ENCODE results near the gene SPRY2. TPM values are rescaled to one million over a fixed set of nuclear protein-coding genes. Genes with fewer than 3 reads are reported as not detected.

SPRY2 gene
- total and polyA plus RNA-seq, 3 donors from 2014 or later = 8.4 to 12.9 (median 10.7) TPM

DNA sequence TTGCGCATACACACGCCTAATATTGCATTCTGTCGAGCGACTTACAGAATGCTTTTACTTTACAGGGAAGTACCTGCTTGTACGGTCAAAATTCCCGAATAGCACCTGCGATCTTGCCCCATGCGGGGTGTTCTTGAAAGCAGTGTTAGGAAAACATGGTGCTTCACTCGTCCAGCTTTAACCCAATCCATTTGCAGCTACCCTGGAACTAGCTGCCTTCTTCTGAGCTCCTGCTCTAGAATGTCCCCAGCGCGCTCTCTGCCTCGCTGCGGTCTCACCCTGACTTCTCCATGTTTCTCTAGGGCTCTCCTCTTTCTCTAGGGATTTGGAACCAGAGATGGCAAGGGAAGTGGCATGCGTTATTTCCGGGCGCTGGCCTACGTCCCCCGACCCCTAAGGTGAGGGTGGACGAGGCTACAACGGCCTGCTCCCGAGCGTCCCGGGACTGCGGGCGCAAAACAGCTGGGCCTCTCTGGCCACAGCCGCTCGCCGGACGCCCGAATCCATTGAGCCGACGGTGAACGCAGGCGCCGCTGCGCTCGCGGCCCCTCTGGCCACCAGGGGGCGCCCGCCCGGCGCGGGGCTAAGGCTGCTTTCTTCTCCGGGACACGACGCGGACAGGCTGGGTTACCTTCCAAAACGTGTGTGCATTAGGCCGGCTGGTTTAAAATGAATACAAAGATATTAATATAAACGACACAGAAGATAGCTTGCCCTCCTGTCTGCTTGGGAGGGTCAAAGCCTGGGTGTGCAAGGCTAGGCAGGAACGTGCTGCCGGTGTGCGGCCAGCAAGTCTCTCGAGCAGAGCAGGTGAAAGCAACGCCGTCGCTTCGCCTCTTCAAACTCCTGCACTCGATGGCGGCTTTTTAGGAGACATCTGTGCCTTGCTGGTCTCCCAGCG, 1.8 kb upstream of the SPRY2 start:
- DNase-seq = peak; percentile 87
- Histone ChIP-seq H3K36me3 (ENCODE audit: low read depth, missing control alignments) (no peaks in the 10 kb centered on the region), H3K27me3 (no peaks in the 10 kb centered on the region), H3K27ac (peak overlapping the region; percentile 36 to 94), H3K4me1 (peaks cover 10% of the 10 kb centered on the region), H3K4me3 (peak overlapping the region; percentile 65 to 74), H3K9me3 (no peaks in the 10 kb centered on the region)
- WGBS, 2 donors = 1% methylated on average over 34 to 61 of the region's 61 CpGs
- TF ChIP-seq, protein P1, sequence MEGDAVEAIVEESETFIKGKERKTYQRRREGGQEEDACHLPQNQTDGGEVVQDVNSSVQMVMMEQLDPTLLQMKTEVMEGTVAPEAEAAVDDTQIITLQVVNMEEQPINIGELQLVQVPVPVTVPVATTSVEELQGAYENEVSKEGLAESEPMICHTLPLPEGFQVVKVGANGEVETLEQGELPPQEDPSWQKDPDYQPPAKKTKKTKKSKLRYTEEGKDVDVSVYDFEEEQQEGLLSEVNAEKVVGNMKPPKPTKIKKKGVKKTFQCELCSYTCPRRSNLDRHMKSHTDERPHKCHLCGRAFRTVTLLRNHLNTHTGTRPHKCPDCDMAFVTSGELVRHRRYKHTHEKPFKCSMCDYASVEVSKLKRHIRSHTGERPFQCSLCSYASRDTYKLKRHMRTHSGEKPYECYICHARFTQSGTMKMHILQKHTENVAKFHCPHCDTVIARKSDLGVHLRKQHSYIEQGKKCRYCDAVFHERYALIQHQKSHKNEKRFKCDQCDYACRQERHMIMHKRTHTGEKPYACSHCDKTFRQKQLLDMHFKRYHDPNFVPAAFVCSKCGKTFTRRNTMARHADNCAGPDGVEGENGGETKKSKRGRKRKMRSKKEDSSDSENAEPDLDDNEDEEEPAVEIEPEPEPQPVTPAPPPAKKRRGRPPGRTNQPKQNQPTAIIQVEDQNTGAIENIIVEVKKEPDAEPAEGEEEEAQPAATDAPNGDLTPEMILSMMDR (IDR thresholded peaks at IDR 0.05) = peak; percentile 93 to 99 (median 95)
- TF ChIP-seq POLR2A (IDR thresholded peaks at IDR 0.05) = no peak
- intact Hi-C loops (cut with DNase I; ENCODE audit: low total_unique reads) = no loop called here

DNA sequence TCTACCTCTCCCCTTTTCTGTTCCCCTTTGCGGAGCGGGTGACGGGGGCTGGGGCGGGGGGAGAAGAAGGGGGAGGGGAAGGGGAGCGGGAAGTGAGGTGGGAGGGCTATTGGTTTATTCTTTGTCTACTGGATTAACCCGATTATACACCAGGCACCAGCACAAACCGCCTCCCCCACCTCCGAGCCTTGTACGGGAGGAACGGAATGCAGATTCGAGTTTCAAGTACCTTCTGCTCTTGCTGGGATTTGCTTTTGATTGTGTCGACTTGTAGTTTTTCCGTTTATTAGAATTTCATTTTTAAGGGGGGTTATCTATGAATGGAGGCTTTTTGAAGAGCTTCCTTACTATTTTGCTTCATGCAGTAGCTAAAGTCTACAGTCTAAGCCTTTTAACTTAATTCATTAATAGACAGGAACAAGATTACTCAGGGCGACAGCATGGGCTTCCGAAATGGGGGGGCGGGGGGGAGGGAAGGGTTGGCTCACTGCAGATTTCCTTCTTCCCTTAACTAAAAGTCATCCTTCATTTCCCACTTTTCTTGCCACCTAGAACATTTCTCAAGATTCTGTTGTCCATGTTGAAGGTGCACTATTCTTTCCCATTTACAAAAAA, 937 bp upstream of the SPRY2 start:
- Histone ChIP-seq H3K36me3 (ENCODE audit: low read depth, missing control alignments) (no peaks in the 10 kb centered on the region), H3K27me3 (no peaks in the 10 kb centered on the region), H3K27ac (peak overlapping the region; percentile 71 to 94), H3K9me3 (no peaks in the 10 kb centered on the region), H3K4me1 (peaks cover 12% of the 10 kb centered on the region), H3K4me3 (peak overlapping the region; percentile 65 to 74)
- 0 to 1% methylated on average over 16 of the region's 16 CpGs for WGBS, 2 donors
- intact Hi-C loops (cut with DNase I; ENCODE audit: low total_unique reads) = no loop called here
- DNase-seq = peak; percentile 44
- no peak for TF ChIP-seq POLR2A (IDR thresholded peaks at IDR 0.05)
- TF ChIP-seq, protein P1 (IDR thresholded peaks at IDR 0.05) = no peak

DNA sequence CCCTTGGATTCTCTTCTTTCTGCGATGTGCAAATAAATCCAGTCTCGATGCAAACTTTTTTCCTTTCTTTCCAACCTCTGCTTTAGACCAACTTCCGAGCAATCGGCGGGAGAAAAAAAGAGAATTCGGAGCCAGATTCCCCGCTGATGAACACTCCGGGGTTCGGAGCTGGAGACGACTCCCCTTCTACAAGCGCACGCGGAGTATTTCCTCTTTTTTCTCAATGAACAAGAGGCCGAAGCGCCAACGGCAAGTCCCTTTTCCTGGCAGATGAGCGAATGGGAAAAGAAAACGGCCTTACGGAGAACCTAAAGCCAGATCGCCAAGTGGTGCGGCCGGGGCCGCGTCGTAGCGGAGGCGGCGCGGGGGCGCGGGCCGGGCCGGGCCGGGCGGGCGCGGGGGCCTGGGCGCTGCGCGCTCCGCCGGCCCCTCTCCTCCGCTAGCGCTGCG, 250 bp downstream of the SPRY2 start:
- TF ChIP-seq POLR2A (IDR thresholded peaks at IDR 0.05) = no peak
- TF ChIP-seq, protein P1 (IDR thresholded peaks at IDR 0.05) = no peak
- Histone ChIP-seq H3K27me3 (no peaks in the 10 kb centered on the region), H3K27ac (peak overlapping the region; percentile 71 to 94), H3K4me1 (peaks cover 16% of the 10 kb centered on the region), H3K36me3 (ENCODE audit: low read depth, missing control alignments) (no peaks in the 10 kb centered on the region), H3K4me3 (peak overlapping the region; percentile 65 to 74), H3K9me3 (no peaks in the 10 kb centered on the region)
- intact Hi-C loops (cut with DNase I; ENCODE audit: low total_unique reads) = no loop called here
- 0 to 1% methylated on average over 18 to 45 of the region's 45 CpGs for WGBS, 2 donors
- no peak for DNase-seq

DNA sequence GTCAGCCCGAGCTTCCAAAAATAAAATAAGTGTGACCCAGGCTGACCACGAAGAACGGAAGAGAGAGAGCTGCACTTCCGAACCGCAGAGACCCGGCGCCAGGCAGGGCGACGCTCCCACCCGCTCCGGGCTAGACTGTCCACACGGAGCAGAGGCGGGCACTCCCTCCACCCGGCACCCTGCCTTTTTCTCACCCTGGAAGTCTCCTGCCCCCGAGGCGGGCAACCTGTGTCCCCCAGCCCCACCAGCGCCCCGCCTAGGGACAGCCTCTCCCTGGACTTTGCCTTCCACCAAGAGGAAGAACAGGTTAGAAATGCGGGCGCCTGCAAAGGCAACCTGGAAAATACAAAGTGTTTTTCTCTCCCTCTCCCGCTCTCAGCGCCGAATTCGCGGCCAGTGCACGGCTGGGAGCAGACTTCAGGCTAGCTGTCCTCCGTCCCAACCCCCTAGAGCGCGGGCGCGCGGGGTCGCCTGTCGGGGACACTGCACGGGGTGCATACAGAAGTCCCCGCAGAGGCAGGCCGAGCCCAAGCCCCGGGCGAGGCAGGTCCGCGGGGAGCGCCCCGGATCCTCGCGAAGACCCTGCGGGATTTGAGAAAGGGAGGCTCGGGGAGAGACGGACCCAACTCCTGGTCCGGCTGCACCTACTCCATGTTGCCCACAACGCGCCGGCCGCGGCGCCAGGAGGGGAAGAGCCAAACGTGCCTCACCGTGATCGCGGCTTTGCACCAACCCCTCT, 845 bp downstream of the SPRY2 start:
- DNase-seq = peak; percentile 47
- Histone ChIP-seq H3K27me3 (no peaks in the 10 kb centered on the region), H3K4me3 (peak overlapping the region; percentile 65 to 74), H3K36me3 (ENCODE audit: low read depth, missing control alignments) (no peaks in the 10 kb centered on the region), H3K9me3 (no peaks in the 10 kb centered on the region), H3K27ac (peak overlapping the region; percentile 71 to 94), H3K4me1 (peaks cover 16% of the 10 kb centered on the region)
- intact Hi-C loops (cut with DNase I; ENCODE audit: low total_unique reads) = no loop called here
- WGBS, 2 donors = 1% methylated on average over 39 to 53 of the region's 59 CpGs
- TF ChIP-seq, protein P1 (IDR thresholded peaks at IDR 0.05) = no peak
